Kidney epithelial cell (primary cell): ENCODE results near the gene PRUNE2. TPM values are rescaled to one million over a fixed set of nuclear protein-coding genes. Genes with fewer than 3 reads are reported as not detected.

Experiments
- DNase-seq: peaks from one replicate; pipeline ENCODE4 v3.0.0-alpha.2; 2010; ENCODE audit warnings: low read depth
- H3K27me3 ChIP-seq: 2 replicates; pipeline ENCODE4 v1.6.0; 2011; ENCODE audit warnings: low read length; ENCODE audit not compliant: control insufficient read depth, insufficient read depth
- H3K36me3 ChIP-seq: 2 replicates; pipeline ENCODE4 v1.5.1; 2011; ENCODE audit warnings: low read length; ENCODE audit not compliant: control insufficient read depth, insufficient read depth
- H3K4me3 ChIP-seq: 2 replicates; pipeline ENCODE4 v1.5.1; 2011; ENCODE audit warnings: low read depth, mild to moderate bottlenecking, control low read depth, low read length
- total RNA-seq: library from RNA; depleted of rRNA; stranded (reverse); fragments of >200 nt; gene quantifications from 2 replicates; pipeline ENCODE4 v1.2.3, GENCODE V29; 2015
- TF ChIP-seq, protein P1 (sequence below): IDR thresholded peaks from 2 replicates; pipeline ENCODE4 v1.5.1; 2011; ENCODE audit warnings: mild to moderate bottlenecking, moderate library complexity, low read length, control low read depth, inconsistent platforms; ENCODE audit not compliant: insufficient read depth, poor library complexity, severe bottlenecking

PRUNE2 gene
- total RNA-seq, 1 donor from 2014 or later, result 1.0 TPM

- Histone ChIP-seq H3K27me3 (no peaks in the 10 kb centered on the region), H3K36me3 (no peaks in the 10 kb centered on the region), H3K4me3 (no peak overlapping the region)
- TF ChIP-seq, protein P1, sequence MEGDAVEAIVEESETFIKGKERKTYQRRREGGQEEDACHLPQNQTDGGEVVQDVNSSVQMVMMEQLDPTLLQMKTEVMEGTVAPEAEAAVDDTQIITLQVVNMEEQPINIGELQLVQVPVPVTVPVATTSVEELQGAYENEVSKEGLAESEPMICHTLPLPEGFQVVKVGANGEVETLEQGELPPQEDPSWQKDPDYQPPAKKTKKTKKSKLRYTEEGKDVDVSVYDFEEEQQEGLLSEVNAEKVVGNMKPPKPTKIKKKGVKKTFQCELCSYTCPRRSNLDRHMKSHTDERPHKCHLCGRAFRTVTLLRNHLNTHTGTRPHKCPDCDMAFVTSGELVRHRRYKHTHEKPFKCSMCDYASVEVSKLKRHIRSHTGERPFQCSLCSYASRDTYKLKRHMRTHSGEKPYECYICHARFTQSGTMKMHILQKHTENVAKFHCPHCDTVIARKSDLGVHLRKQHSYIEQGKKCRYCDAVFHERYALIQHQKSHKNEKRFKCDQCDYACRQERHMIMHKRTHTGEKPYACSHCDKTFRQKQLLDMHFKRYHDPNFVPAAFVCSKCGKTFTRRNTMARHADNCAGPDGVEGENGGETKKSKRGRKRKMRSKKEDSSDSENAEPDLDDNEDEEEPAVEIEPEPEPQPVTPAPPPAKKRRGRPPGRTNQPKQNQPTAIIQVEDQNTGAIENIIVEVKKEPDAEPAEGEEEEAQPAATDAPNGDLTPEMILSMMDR, result no peak
- DNase-seq, result no peak
Measured at GRCh38 chr9:76720245-76720644, 185.7 kb downstream of the PRUNE2 start.

GRCh38 chr9:76718166-76718565, 187.7 kb downstream of the PRUNE2 start:
- DNase-seq, result no peak
- Histone ChIP-seq H3K27me3 (no peaks in the 10 kb centered on the region), H3K4me3 (no peak overlapping the region), H3K36me3 (no peaks in the 10 kb centered on the region)
- TF ChIP-seq, protein P1, result no peak

DNA sequence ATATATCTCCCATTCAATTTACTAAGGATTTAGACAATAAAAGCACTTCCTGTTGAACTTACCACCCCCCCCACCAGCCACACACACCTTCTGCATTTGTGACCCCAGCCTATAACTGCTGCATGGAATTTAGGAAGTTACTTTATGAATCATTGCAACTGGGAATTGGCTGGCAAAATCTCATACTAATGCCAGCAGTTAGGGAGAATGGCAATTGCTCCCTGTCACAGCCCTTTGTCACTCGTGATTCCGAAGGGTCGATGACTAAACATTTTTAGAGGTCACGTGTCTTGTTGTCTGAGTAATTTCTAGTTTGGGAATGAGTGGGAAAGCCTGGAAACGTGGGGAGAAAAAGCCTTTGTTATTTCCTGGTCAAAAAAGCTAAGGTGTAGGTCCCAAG, 188.3 kb downstream of the PRUNE2 start:
- DNase-seq, result no peak
- TF ChIP-seq, protein P1, result no peak
- H3K4me3 ChIP-seq, result no peak overlapping the region
- no peaks in the 10 kb centered on the region for H3K36me3 ChIP-seq
- H3K27me3 ChIP-seq, result no peaks in the 10 kb centered on the region

DNA sequence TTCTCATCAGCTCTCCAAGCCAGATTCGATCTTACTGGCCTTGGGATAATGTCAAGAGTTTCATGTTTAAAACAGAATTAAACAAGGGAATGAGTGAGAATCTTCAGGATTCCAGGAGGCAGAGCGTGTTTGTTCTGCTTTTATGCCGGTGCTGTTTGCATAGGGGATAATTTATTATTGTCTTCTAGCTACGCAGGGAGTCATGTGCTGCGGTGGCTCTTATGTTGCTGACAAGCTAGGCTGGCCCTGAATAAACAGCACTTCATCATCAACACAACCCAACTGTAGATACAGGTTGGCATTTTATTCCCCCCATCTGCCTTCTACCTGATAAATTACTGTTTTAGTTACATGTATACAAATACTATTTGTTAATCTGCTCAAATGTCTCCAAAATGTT, 188.7 kb downstream of the PRUNE2 start:
- no peak for DNase-seq
- TF ChIP-seq, protein P1, result no peak
- no peaks in the 10 kb centered on the region for H3K36me3 ChIP-seq
- H3K4me3 ChIP-seq, result no peak overlapping the region
- H3K27me3 ChIP-seq, result no peaks in the 10 kb centered on the region

DNA sequence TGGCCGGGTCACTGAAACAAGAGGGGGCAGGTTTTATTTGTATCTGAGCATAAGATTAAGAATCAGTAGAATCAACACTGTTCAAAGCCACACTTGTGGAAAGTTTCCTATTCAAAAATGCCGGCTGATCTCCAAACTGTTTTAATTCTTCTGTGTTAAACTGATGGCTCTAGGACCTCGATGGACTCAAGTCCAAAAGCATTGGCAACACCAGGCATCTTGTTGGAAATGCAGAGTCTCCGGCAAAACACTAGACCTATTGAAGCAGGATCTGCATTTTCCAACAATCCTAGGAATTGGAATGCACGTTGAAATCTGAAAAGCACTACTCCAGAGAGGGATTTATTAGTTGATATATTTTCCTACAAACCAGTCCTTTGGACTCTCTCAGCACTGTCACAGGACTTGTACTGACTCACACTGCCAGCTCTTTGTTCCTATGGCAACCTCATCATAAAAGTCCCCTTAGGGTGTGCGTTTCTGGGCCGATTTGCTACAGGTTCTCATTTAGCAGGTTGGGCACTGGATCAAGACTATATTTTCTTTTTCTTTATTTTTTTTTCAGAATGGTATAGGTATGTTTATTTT, 189.7 kb downstream of the PRUNE2 start:
- DNase-seq, result no peak
- Histone ChIP-seq H3K27me3 (no peaks in the 10 kb centered on the region), H3K4me3 (no peak overlapping the region), H3K36me3 (no peaks in the 10 kb centered on the region)
- TF ChIP-seq, protein P1, result no peak

DNA sequence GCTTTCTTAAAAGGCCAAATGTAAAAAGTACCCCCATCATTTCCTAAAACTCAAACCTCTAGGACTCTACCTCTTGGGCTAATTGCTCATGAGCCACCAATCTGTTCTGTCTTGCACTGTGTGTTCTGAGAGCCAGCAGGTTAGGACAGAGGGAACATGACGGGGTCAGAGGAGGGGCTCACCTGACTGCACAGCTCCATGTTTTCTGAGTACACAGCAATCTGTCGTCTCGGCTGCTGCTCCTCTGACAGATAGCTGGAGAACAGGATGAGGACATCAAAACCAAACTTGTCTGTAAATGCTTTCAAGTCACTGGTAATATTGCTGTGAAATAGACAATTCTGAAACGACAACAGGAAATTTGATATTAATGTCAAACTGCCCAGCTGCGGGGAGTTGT, 192.5 kb downstream of the PRUNE2 start:
- no peak for DNase-seq
- Histone ChIP-seq H3K36me3 (no peaks in the 10 kb centered on the region), H3K4me3 (no peak overlapping the region), H3K27me3 (no peaks in the 10 kb centered on the region)
- TF ChIP-seq, protein P1, result no peak
